Measurements from ENCODE around the gene IFNAR2.

DNA sequence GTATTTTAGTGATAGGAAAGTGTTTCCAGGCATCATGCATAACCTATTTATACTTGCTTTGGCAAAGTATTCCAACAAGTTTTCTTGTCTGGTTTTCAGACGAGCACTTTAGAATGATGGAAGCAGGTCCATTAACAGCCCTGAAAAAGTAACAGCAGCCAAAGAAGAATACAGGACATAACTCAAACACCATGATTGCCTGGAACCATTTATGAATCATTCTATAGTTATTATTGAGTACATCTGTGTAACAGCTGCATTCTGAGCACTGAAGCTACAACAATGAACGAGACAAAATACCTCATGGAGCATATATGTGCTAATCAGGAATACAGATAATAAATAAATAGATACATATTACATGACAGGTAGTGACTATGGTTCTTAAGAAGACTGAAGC is 49.0 kb downstream of the IFNAR2 start:
- TF ChIP-seq, protein P1, sequence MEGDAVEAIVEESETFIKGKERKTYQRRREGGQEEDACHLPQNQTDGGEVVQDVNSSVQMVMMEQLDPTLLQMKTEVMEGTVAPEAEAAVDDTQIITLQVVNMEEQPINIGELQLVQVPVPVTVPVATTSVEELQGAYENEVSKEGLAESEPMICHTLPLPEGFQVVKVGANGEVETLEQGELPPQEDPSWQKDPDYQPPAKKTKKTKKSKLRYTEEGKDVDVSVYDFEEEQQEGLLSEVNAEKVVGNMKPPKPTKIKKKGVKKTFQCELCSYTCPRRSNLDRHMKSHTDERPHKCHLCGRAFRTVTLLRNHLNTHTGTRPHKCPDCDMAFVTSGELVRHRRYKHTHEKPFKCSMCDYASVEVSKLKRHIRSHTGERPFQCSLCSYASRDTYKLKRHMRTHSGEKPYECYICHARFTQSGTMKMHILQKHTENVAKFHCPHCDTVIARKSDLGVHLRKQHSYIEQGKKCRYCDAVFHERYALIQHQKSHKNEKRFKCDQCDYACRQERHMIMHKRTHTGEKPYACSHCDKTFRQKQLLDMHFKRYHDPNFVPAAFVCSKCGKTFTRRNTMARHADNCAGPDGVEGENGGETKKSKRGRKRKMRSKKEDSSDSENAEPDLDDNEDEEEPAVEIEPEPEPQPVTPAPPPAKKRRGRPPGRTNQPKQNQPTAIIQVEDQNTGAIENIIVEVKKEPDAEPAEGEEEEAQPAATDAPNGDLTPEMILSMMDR (IDR thresholded peaks at IDR 0.05; ENCODE audit: borderline replicate concordance, extremely low read depth, low read length, poor library complexity, severe bottlenecking) = no peak
- TF ChIP-seq EZH2 (IDR thresholded peaks at IDR 0.05; ENCODE audit: borderline replicate concordance, low read depth, low read length, severe bottlenecking) = no peak

All from DND-41 (cell line).